ENCODE data around the gene ZEB1.
A peak's percentile ranks its signal among the peaks of the same experiment; 100 is the strongest.

Gene ZEB1

DNA sequence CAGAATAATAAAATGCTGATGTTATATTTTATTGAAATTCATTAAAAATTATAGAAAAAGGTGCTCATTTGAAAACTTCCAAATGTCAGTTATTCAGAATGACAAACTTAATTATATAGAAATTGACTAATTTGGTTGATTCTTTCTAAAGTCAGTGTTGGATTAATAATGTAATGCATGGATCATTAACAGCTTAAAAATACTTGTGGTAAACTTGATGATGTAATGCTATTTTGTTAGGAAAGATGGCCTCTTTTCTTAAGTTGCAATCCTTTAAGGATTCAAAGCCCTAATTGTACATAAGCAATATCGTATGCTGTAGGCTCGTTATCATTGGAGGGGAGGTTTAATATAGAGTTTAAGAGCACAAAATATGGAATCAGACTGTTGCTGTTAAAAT is 141.2 kb downstream of the ZEB1 start:
- no peak overlapping the region for H3K4me3 ChIP-seq (ENCODE audit: low read depth, low read length)
- CTCF ChIA-PET: interaction anchor here (0.7 to 1.1 kb wide), 2 partner anchors 28 to 823 kb away, joined by 3 read pairs; no protein-coding TSS in a partner anchor
- H3K9me3 ChIP-seq (ENCODE audit: control insufficient read depth, insufficient read depth, low read depth, low read length): peaks cover 4% of the 10 kb centered on the region; the same call in 1 of the 2 replicates
- H3K36me3 ChIP-seq (ENCODE audit: control insufficient read depth in 2 of 2, insufficient read depth in 1 of 2, low read length in 2 of 2): peaks cover 0 to 3% of the 10 kb centered on the region in 2 experiments; a peak in 1 of 3 replicates
- H3K4me1 ChIP-seq (ENCODE audit: control insufficient read depth, insufficient read depth, low read length): no peaks in the 10 kb centered on the region
- no peak overlapping the region for H3K27ac ChIP-seq (ENCODE audit: extremely low read depth, low read depth, low read length)
- no peak for TF ChIP-seq ZNF121 (tag by site-specific recombination; IDR thresholded peaks at IDR 0.05)
- TF ChIP-seq, protein P1, sequence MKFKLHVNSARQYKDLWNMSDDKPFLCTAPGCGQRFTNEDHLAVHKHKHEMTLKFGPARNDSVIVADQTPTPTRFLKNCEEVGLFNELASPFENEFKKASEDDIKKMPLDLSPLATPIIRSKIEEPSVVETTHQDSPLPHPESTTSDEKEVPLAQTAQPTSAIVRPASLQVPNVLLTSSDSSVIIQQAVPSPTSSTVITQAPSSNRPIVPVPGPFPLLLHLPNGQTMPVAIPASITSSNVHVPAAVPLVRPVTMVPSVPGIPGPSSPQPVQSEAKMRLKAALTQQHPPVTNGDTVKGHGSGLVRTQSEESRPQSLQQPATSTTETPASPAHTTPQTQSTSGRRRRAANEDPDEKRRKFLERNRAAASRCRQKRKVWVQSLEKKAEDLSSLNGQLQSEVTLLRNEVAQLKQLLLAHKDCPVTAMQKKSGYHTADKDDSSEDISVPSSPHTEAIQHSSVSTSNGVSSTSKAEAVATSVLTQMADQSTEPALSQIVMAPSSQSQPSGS (tag by site-specific recombination; IDR thresholded peaks at IDR 0.05; ENCODE audit: low read depth): peak; percentile 55; the same call in 1 of the 2 replicates
- no peak for TF ChIP-seq ZNF426 (tag by site-specific recombination; IDR thresholded peaks at IDR 0.05)
- POLR2A ChIA-PET: no interaction called here

DNA sequence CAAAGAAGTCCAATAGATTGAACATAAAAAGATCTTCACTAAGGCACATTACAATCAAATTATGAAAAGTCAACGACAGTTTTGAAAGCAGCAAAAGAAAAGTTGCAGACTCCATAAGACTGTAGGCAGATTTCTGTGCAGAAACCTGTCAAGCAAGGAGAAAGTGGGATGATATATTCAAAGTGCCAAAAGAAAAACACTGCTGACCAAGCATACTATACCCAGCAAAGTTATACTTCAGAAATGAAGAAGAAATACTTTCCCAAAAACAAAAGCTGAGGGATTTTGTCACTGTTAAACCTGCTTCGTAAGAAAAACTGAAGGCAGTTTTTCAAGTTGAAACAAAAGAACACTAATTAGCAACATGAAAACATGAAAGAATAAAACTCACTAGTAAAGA is 145.5 kb downstream of the ZEB1 start:
- ChIA-PET POLR2A (no interaction called here), CTCF (no interaction called here)
- H3K4me1 ChIP-seq (ENCODE audit: control insufficient read depth, insufficient read depth, low read length): no peaks in the 10 kb centered on the region
- peaks cover 0 to 10% of the 10 kb centered on the region in 2 experiments; a peak in 1 of 3 replicates for H3K36me3 ChIP-seq (ENCODE audit: control insufficient read depth in 2 of 2, insufficient read depth in 1 of 2, low read length in 2 of 2)
- no peak overlapping the region for H3K27ac ChIP-seq (ENCODE audit: extremely low read depth, low read depth, low read length)
- H3K4me3 ChIP-seq (ENCODE audit: low read depth, low read length): no peak overlapping the region
- TF ChIP-seq PRDM6 (tag by site-specific recombination; IDR thresholded peaks at IDR 0.05) (no peak), KLF1 (tag by site-specific recombination; IDR thresholded peaks at IDR 0.05) (no peak), SETDB1 (IDR thresholded peaks at IDR 0.05; ENCODE audit: insufficient read length, low read length) (peak; percentile 95), ZNF777 (tag by site-specific recombination; IDR thresholded peaks at IDR 0.05; ENCODE audit: borderline replicate concordance) (no peak), ZBTB11 (tag by site-specific recombination; conservative IDR thresholded peaks at IDR 0.05; ENCODE audit: low read depth) (no peak)
- H3K9me3 ChIP-seq (ENCODE audit: control insufficient read depth, insufficient read depth, low read depth, low read length): peaks cover 4% of the 10 kb centered on the region; the same call in 1 of the 2 replicates

DNA sequence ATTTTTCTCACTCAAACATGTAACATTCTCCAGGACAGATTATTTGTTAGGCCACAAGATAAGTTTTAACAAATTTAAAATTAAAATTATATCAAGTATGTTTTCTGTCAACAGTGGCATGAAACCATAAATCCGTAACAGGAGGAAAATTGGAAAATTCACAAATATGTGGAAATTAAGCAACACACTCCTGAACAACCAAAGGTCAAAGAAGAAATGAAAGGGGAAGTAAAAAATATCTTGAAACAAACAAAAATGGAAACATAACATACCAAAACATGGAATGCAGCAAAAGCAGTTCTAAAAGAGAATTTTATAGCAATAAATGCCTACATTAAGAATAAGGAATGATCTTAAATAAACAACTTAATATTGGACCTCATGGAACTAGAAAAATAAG is 147.3 kb downstream of the ZEB1 start:
- ChIA-PET CTCF (interaction anchor here (0.6 kb wide), 2 partner anchors 100 to 1609 kb away, joined by 3 to 6 read pairs; no protein-coding TSS in a partner anchor), POLR2A (no interaction called here)
- Histone ChIP-seq H3K4me3 (ENCODE audit: low read depth, low read length) (no peak overlapping the region), H3K9me3 (ENCODE audit: control insufficient read depth, insufficient read depth, low read depth, low read length) (peaks cover 4% of the 10 kb centered on the region; the same call in 1 of the 2 replicates), H3K4me1 (ENCODE audit: control insufficient read depth, insufficient read depth, low read length) (no peaks in the 10 kb centered on the region), H3K36me3 (ENCODE audit: control insufficient read depth in 2 of 2, insufficient read depth in 1 of 2, low read length in 2 of 2) (peaks cover 0 to 10% of the 10 kb centered on the region in 2 experiments; a peak in 1 of 3 replicates), H3K27ac (ENCODE audit: extremely low read depth, low read depth, low read length) (no peak overlapping the region)
- TF ChIP-seq ZBTB10 (tag by site-specific recombination; IDR thresholded peaks at IDR 0.05): no peak
- no peak for TF ChIP-seq ZNF513 (tag by site-specific recombination; IDR thresholded peaks at IDR 0.05)
- TF ChIP-seq ZNF623 (tag by site-specific recombination; IDR thresholded peaks at IDR 0.05): no peak
- no peak for TF ChIP-seq ZNF707 (tag by site-specific recombination; IDR thresholded peaks at IDR 0.05)
- no peak for TF ChIP-seq ZNF843 (tag by site-specific recombination; IDR thresholded peaks at IDR 0.05)
- TF ChIP-seq HOXD13 (CRISPR knock-in tag; IDR thresholded peaks at IDR 0.05; ENCODE audit: borderline replicate concordance): no peak
- TF ChIP-seq ZNF10 (tag by site-specific recombination; IDR thresholded peaks at IDR 0.05): no peak
- no peak for TF ChIP-seq ZNF664 (tag by site-specific recombination; IDR thresholded peaks at IDR 0.05)
- TF ChIP-seq ZNF549 (tag by site-specific recombination; IDR thresholded peaks at IDR 0.05): no peak
- no peak for TF ChIP-seq ZNF530 (tag by site-specific recombination; IDR thresholded peaks at IDR 0.05; ENCODE audit: low read depth)
- TF ChIP-seq ZNF174 (tag by site-specific recombination; IDR thresholded peaks at IDR 0.05): no peak
- TF ChIP-seq ZBTB17 (tag by site-specific recombination; IDR thresholded peaks at IDR 0.05): no peak

Data from HEK293 (cell line).